Measurements from ENCODE around the gene KHDC4.
"Not testable (repeated sequence)": the region's sequence is repeated elsewhere in the genome, so short reads cannot be mapped to it uniquely, and the experiment has no call there.

The KHDC4 gene

GRCh38 chr1:155942578-155943141, 8.4 kb upstream of the KHDC4 start:
- DNase-seq (ENCODE audit: low read depth in 3 of 3, low spot score in 1 of 3) = no peak

DNA sequence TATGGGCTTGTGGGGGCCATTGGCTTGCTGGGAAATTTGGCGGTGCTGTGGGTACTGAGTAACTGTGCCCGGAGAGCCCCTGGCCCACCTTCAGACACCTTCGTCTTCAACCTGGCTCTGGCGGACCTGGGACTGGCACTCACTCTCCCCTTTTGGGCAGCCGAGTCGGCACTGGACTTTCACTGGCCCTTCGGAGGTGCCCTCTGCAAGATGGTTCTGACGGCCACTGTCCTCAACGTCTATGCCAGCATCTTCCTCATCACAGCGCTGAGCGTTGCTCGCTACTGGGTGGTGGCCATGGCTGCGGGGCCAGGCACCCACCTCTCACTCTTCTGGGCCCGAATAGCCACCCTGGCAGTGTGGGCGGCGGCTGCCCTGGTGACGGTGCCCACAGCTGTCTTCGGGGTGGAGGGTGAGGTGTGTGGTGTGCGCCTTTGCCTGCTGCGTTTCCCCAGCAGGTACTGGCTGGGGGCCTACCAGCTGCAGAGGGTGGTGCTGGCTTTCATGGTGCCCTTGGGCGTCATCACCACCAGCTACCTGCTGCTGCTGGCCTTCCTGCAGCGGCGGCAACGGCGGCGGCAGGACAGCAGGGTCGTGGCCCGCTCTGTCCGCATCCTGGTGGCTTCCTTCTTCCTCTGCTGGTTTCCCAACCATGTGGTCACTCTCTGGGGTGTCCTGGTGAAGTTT, 7.8 kb upstream of the KHDC4 start:
- no peak for DNase-seq (ENCODE audit: low read depth in 3 of 3, low spot score in 1 of 3)

- DNase-seq (ENCODE audit: low read depth in 3 of 3, low spot score in 1 of 3) = no peak
Observed at GRCh38 chr1:155940993-155941844, 7.0 kb upstream of the KHDC4 start, which contains the start of gene RXFP4. Gene RXFP4, plus strand, starts transcription at chr1:155941638. Its CDS starts 72 bp downstream, at chr1:155941710.

GRCh38 chr1:155940482-155940992, 6.3 kb upstream of the KHDC4 start:
- DNase-seq (ENCODE audit: low read depth in 3 of 3, low spot score in 1 of 3) = no peak

GRCh38 chr1:155938220-155938627, 4.0 kb upstream of the KHDC4 start:
- DNase-seq (ENCODE audit: low read depth in 3 of 3, low spot score in 1 of 3) = no peak

- DNase-seq (ENCODE audit: low read depth in 3 of 3, low spot score in 1 of 3) = no peak
Observed at GRCh38 chr1:155934936-155935590, 850 bp upstream of the KHDC4 start.

GRCh38 chr1:155933591-155934096, 569 bp downstream of the KHDC4 start:
- no peak for DNase-seq (ENCODE audit: low read depth in 3 of 3, low spot score in 1 of 3)

- no peak for DNase-seq (ENCODE audit: low read depth in 3 of 3, low spot score in 1 of 3)
Observed at GRCh38 chr1:155932487-155932886, 1.7 kb downstream of the KHDC4 start.

- DNase-seq (ENCODE audit: low read depth in 3 of 3, low spot score in 1 of 3) = no peak
Observed at GRCh38 chr1:155932081-155932480, 2.1 kb downstream of the KHDC4 start.

DNA sequence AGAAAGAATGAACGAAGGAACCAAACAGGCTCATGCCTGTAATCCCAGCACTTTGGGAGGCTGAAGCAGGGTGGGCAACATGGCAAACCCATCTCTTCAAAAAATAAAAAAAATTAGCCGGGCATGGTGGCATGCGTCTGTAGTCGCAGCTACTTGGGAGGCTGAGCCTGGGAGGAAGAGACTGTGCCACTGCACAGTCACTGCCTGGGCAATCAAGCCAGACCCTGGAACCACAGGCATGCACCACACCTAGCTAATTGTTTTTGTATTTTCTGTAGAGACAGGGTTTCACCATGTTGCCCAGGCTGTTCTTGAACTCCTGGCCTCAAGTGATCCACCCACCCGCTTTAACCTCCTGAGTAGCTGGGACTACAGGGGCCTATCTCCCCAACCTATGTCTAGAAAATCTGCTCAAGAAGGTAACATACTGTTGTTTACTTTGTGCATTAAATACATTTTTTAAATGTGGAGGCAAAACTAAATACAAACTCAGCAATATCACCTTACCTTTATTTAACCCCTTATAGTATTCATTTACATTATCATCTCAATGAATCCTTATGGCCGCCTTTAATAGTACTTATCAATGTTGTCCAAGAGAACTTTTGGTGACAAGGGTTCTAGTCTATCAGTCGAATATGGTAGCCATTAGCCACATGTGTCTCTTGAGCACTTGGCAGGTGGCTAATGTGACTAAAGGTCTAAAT, 2.7 kb downstream of the KHDC4 start:
- DNase-seq (ENCODE audit: low read depth in 3 of 3, low spot score in 1 of 3) = no peak

- DNase-seq (ENCODE audit: low read depth in 3 of 3, low spot score in 1 of 3) = not testable (repeated sequence)
Observed at GRCh38 chr1:155930725-155931124, 3.5 kb downstream of the KHDC4 start.

GRCh38 chr1:155929057-155929456, 5.2 kb downstream of the KHDC4 start:
- DNase-seq (ENCODE audit: low read depth in 3 of 3, low spot score in 1 of 3) = no peak

DNA sequence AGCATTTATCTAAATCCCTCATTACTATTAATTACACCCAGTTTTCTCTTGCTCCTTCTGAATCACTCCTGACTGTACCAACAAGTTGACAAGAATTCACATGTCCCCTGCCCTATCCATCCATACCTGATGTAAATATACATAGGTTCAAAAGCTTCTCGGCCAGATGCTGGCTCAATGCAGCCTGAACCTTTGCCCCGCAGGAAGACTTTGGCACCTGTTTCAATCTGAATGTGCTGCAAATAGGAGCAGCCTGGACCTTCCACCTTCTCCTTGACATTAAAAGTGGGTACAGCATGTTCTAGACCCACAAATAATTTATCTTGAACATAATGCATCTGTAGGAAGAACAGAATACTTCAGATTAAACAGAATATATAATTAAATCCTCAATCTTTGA, 8.7 kb downstream of the KHDC4 start:
- no peak for DNase-seq (ENCODE audit: low read depth in 3 of 3, low spot score in 1 of 3)

- no peak for DNase-seq (ENCODE audit: low read depth in 3 of 3, low spot score in 1 of 3)
Observed at GRCh38 chr1:155920717-155921116, 13.5 kb downstream of the KHDC4 start.

GRCh38 chr1:155919801-155920200, 14.4 kb downstream of the KHDC4 start:
- DNase-seq (ENCODE audit: low read depth in 3 of 3, low spot score in 1 of 3) = no peak

GRCh38 chr1:155918660-155919059, 15.6 kb downstream of the KHDC4 start:
- DNase-seq (ENCODE audit: low read depth in 3 of 3, low spot score in 1 of 3) = no peak

DNA sequence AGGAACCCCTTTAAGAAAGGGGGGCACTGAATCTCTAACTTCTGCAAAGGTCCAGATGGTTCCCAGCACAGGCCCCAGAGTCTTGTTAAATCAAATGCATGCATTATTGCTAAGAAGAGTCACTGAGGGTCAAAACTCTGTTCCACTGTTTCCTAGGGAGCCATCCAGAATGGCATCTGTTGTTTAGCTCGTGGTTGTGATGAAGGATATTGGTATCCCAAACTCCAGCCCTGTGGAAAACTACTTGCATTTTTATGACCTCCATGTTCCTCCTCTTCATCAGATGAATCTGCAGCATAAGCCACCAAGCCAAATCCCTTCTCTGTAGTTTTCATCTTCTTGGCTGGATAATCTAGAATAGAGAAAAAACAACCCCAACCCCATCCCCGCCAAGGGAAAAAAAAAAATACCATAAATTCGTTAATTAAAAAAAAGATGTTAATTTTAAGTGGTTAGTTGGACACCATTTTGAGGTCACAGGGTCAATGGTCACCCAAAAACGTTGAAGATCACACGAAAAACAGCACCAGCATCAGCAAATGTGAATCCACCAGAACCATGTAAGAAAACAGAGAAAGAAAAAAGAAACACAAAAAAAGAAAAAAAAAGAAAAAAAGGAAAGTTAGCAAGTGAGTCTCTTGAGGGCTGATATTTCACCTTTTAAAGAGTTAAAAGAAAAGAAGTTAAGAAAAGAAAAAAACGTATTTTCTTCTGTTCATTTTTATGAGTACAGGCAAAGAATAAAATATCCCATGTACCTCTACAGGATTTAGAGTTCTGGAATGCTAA, 20.1 kb downstream of the KHDC4 start:
- no peak for DNase-seq (ENCODE audit: low read depth in 3 of 3, low spot score in 1 of 3)

DNA sequence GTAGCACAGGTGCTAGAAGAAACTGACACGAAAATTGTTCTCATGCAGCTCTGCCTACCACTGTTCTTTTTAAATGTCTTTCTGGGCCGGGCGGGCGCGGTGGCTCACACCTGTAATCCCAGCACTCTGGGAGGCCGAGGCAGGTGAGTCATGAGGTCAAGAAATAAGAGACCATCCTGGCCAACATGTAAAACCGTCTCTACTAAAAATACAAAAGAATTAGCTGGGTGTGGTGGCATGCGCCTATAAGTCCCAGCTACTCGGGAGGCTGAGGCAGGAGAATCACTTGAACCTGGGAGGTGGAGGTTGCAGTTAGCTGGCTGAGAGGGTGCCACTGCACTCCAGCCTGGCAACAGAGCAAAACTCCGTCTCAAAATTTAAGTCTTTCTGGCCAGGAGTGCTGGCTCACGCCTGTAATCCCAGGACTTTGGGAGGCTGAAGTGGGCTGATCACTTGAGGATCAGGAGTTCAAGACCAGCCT, 22.1 kb downstream of the KHDC4 start:
- no peak for DNase-seq (ENCODE audit: low read depth in 3 of 3, low spot score in 1 of 3)

All from stimulated activated CD4-positive, alpha-beta T cell treated with anti-CD3 and anti-CD28 coated beads, TNF-alpha, amount 100 ng/mL, for 1 hour (primary cell).